HG03039 (cell line): Measurements from ENCODE around the gene NFKB2.

ENCODE experiments used
- ATAC-seq: cut with Tn5 transposase; IDR thresholded peaks from one replicate; pipeline ENCODE4 v1.9.1; 2021; ENCODE audit warnings: mild to moderate bottlenecking, moderate library complexity; ENCODE audit not compliant: unreplicated experiment

Gene NFKB2

DNA sequence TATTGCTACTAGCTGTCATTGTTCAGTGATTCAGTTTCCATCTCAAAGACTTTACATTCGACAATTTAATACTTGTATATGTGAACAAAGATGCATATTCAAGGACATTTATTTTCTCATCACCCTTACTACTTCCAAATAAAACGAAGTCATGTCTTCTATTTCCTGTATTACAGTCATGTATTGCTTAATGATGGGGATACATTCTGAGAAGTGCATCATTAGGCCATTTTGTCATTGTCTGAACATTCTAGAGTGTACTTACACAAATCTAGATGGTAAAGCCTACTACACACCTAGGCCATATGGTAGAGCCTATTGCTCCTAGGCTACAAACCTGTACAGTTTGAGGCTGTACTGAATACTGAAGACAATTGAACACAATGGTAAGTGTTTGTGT, 49.3 kb downstream of the NFKB2 start:
- ATAC-seq, result no peak

GRCh38 chr10:102449321-102450123, 54.0 kb downstream of the NFKB2 start:
- ATAC-seq, result no peak

DNA sequence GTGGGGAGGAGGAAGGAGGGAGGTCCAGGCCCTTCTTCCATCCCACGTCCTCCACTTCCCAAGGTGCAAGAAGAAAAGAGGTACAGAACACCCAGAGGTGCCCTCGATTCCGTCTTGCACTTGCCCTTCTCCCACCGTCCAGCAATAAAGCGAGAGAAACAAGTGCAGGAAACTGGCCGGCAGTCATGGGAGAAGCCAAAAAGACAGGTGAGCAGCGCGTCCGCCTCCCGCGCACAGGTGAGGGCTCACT, 54.5 kb downstream of the NFKB2 start:
- peak; percentile 7 for ATAC-seq

GRCh38 chr10:102450374-102451104, 55.0 kb downstream of the NFKB2 start:
- peak; percentile 72 for ATAC-seq

DNA sequence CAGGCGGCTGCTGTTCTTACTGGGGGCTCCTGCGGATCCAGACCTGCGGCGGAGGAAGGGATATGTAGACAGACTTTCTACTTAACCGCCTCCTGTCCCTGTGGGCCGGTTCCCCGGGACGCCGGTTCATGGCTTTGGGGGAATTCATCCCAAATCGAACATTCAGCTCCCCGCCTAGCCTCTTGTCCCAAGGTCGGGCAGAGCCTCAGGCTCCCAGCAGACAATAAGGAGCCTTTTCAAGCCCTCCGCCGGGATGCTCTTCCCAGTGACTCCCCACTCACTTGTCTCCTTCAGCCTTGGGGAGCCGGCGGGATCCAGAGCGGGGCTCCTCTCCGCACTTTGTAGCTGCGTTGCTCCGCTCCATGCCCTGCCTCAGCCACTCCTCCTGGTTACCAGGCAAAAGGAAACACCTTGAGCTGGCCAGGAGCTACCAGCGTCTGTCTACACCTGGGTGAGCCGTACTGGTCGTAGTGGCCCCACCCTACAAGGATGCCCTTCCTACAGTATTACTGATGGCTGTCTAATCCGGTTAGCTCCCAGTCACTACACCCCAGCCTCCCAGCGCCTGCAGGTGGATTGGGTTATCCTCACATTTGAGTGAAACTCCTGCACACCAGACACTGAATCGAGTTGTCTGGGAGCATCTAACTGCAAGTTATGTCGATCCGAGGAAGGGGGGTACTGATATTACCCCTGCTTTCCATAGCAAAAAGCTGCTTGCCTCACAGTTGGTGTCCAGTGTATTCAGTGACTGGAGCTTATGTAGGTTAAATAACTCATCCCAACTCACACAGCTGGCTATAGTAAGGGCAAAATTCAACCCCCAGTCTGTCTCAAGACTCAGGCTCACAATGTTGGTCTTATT, 55.8 kb downstream of the NFKB2 start, which contains the start of gene C10orf95:
Gene C10orf95 (minus strand): TSS at position 439 of the 865 bp plus-strand sequence. CDS start 450 bp downstream, outside the sequence.
- no peak for ATAC-seq
